Neutrophil (primary cell): ENCODE data around the gene WDR76.
"Not testable (repeated sequence)": the region's sequence is repeated elsewhere in the genome, so short reads cannot be mapped to it uniquely, and the experiment has no call there.

Source experiments
- H3K27ac ChIP-seq: fragments of 200-600 bp; sonication (generic); 2 replicates; pipeline ENCODE4 v1.5.1; 2016; ENCODE audit warnings: mild to moderate bottlenecking, moderate library complexity
- H3K27me3 ChIP-seq: fragments of 200-600 bp; sonication (generic); 2 replicates; pipeline ENCODE4 v1.6.0; 2016; ENCODE audit warnings: mild to moderate bottlenecking
- H3K36me3 ChIP-seq: fragments of 200-600 bp; sonication (generic); 2 replicates; pipeline ENCODE4 v1.5.1; 2017
- H3K4me1 ChIP-seq, 2 experiments: fragments of 200-600 bp in 1 of 2; sonication (generic) in 1 of 2; 1 replicate in 1 of 2; 2 replicates in 1 of 2; pipeline versions ENCODE4 v1.5.1 to v1.6.1; 2013 to 2016; ENCODE audit warnings: low read depth in 1 of 2, low read length in 1 of 2, mild to moderate bottlenecking in 1 of 2, moderate library complexity in 1 of 2; ENCODE audit not compliant: control insufficient read depth in 1 of 2, insufficient read depth in 1 of 2
- H3K4me3 ChIP-seq, 2 experiments: fragments of 200-600 bp in 1 of 2; sonication (generic) in 1 of 2; 1 replicate in 1 of 2; 2 replicates in 1 of 2; pipeline ENCODE4 v1.5.1; 2013 to 2016; ENCODE audit warnings: low read depth in 1 of 2, low read length in 1 of 2, mild to moderate bottlenecking in 1 of 2, moderate library complexity in 1 of 2
- H3K9me3 ChIP-seq: fragments of 200-600 bp; sonication (generic); 2 replicates; pipeline ENCODE4 v1.5.1; 2016
- CTCF ChIP-seq: fragments of 200-600 bp; sonication (generic); IDR thresholded peaks from 2 replicates; pipeline ENCODE4 v1.5.1; 2016; ENCODE audit warnings: antibody characterized with exemption

The WDR76 gene

GRCh38 chr15:43796566-43796965 lies 30.2 kb upstream of the WDR76 start:
- Histone ChIP-seq H3K27ac (no peak overlapping the region), H3K4me3 (no peak overlapping the region), H3K27me3 (no peaks in the 10 kb centered on the region), H3K9me3 (no peaks in the 10 kb centered on the region), H3K4me1 (peaks cover 33 to 41% of the 10 kb centered on the region in 2 experiments), H3K36me3 (peaks cover 51% of the 10 kb centered on the region)
- TF ChIP-seq CTCF, result no peak

DNA sequence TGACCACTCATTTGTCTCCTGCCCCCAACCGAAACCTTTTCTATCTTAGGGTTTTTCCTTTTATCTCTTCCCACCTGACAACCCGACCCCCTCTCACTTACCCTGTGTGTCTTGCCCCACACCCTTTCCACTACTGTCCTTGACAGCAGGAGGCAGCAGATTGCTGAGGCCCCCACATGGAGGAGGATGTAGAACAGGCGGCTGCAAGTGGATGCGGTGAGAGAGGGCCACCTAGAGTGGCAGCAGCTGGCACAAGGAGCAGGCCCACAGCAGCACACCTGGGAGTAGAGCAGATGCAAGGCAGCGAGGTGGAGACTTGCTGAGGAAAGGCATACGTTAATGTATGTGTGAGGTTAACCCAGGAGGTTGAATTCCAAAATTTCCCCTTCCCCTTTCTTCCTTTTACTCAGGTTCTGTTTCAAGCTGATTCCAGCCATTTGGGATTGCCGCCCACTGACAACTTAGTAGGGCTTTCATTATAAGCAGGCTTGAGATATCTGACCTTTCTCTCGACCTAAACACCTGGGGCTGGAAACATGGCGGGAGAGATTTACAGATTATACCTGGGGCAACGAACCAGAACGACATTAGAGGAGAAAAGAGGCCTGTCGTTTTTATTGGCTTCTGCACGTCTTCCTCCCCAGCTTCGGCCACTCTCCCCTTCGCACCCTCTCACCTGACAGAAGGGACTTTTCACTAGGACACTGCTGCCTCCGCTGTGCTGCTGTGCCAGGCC lies 27.4 kb upstream of the WDR76 start:
- Histone ChIP-seq H3K4me3 (no peak overlapping the region), H3K27ac (peak overlapping the region; percentile 88), H3K4me1 (peaks cover 19 to 24% of the 10 kb centered on the region in 2 experiments), H3K9me3 (no peaks in the 10 kb centered on the region), H3K36me3 (peaks cover 52% of the 10 kb centered on the region), H3K27me3 (no peaks in the 10 kb centered on the region)
- TF ChIP-seq CTCF, result no peak

- H3K4me3 ChIP-seq, result peak within 1 kb of the TSS; percentile 87 to 91
- no peaks in the 10 kb centered on the region for H3K27me3 ChIP-seq
- no peak for TF ChIP-seq CTCF
- peaks cover 19 to 24% of the 10 kb centered on the region in 2 experiments for H3K4me1 ChIP-seq
- H3K9me3 ChIP-seq, result no peaks in the 10 kb centered on the region
- peak within 1 kb of the TSS; percentile 88 for H3K27ac ChIP-seq
- peaks cover 52% of the 10 kb centered on the region for H3K36me3 ChIP-seq
Observed at GRCh38 chr15:43799945-43800285, 26.9 kb upstream of the WDR76 start, which contains the start of gene SERINC4. SERINC4 (minus strand) TSS chr15:43800220; CDS start chr15:43799986, 234 bp downstream.

- peaks cover 19 to 20% of the 10 kb centered on the region in 2 experiments for H3K4me1 ChIP-seq
- H3K36me3 ChIP-seq, result peaks cover 52% of the 10 kb centered on the region
- no peaks in the 10 kb centered on the region for H3K9me3 ChIP-seq
- H3K27me3 ChIP-seq, result no peaks in the 10 kb centered on the region
- H3K27ac ChIP-seq, result peak within 1 kb of the TSS; percentile 88
- H3K4me3 ChIP-seq, result peak within 1 kb of the TSS; percentile 87 to 91
- peak; percentile 27 for TF ChIP-seq CTCF
Observed at GRCh38 chr15:43800286-43801141, 26.3 kb upstream of the WDR76 start, which contains the start of gene HYPK. HYPK (plus strand) TSS chr15:43800599; CDS start chr15:43800623, 24 bp downstream.

DNA sequence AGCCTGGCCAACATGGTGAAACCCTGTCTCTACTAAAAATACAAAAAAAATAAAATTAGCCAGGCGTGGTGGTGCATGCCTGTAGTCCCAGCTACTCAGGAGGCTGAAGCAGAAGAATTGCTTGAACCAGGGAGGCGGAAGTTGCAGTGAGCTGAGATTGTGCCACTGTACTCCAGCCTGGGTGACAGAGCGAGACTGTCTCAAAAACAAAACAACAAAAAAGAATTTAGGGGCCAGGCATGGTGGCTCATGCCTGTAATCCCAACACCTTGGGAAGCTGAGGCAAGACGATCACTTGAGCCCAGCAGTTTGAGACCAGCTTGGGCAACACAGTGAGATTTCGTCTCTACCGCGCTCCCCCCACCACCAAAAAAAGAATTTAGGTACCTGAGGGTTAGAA lies 24.1 kb upstream of the WDR76 start:
- not testable (repeated sequence) for H3K4me3 ChIP-seq, H3K27me3 ChIP-seq, H3K9me3 ChIP-seq, H3K27ac ChIP-seq
- H3K4me1 ChIP-seq, result peaks cover 17 to 19% of the 10 kb centered on the region in 2 experiments
- peaks cover 56% of the 10 kb centered on the region for H3K36me3 ChIP-seq
